ENCODE measurements around the gene OPRL1. TPM values are rescaled to one million over a fixed set of nuclear protein-coding genes. Genes with fewer than 3 reads are reported as not detected.

The OPRL1 gene
- total RNA-seq, 3 donors from 2014 or later = 0.26 to 0.76 (median 0.39) TPM

DNA sequence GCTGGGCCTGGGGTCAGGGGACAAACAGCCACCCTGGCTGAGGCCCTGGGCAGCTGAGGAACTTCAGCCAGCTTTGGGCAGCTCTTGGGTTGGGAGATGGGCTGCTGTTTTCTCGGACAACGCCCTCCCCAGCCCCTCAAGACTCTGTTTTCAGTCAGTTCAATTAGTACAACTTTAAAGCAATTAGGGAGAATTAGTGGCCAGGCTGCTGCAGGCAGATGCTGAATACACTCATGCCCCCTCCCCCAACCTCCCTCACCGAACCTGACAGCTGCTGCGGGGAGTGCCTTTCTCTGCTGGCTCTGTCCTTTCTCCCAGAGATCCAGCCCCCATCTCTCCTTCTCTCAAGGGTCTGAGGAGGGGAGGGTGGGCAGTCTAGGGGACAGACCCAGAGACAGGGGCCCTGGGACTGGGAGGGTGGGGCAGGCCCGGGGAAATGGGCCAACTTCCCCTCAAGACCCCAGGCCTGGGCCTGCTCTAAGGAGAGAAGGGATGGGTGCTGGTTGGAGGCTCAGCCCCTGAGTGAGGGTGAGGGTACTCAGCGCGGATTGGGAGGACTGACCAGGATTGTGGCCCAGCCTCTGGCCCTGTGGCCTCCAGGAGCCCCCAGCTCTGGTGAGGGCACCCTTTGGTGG is 66.5 kb downstream of the OPRL1 start:
- no peak for ATAC-seq
- TF ChIP-seq, protein P1, sequence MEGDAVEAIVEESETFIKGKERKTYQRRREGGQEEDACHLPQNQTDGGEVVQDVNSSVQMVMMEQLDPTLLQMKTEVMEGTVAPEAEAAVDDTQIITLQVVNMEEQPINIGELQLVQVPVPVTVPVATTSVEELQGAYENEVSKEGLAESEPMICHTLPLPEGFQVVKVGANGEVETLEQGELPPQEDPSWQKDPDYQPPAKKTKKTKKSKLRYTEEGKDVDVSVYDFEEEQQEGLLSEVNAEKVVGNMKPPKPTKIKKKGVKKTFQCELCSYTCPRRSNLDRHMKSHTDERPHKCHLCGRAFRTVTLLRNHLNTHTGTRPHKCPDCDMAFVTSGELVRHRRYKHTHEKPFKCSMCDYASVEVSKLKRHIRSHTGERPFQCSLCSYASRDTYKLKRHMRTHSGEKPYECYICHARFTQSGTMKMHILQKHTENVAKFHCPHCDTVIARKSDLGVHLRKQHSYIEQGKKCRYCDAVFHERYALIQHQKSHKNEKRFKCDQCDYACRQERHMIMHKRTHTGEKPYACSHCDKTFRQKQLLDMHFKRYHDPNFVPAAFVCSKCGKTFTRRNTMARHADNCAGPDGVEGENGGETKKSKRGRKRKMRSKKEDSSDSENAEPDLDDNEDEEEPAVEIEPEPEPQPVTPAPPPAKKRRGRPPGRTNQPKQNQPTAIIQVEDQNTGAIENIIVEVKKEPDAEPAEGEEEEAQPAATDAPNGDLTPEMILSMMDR (IDR thresholded peaks at IDR 0.05) = no peak
- no peaks in the 10 kb centered on the region for H3K36me3 ChIP-seq (ENCODE audit: low read depth)
- intact Hi-C loops (cut with DNase I, micrococcal nuclease) = no loop called here
- peaks cover 9% of the 10 kb centered on the region for H3K9me3 ChIP-seq
- no peak overlapping the region for H3K4me3 ChIP-seq
- H3K4me1 ChIP-seq (ENCODE audit: low read depth) = no peaks in the 10 kb centered on the region
- DNase-seq = no peak

DNA sequence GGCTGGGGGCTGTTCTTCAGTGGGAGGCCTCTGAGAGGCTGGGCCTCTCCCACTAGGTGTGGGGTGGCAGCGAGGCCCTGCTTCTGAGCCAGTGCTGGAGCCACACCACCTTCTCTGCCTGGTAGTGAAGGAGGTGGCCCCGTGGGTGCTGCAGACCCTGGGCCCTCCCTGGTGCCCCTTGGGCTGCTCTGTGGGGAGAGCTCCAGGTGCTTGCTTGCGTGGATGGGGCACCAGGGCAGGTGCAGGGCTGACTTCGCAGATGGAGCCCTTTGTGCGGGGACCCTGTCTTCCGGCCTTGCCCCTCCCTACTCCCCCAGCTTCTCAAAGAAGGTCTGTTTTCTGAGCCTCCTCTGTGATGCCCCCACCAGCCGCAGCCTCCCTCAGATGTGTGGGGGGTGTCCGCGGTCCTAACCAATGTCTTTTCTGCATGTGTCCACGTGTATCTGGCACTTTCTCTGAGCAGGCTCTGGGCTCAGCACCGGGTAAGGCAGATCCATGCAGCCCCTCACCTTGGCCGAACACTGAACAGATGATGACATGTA is 67.1 kb downstream of the OPRL1 start:
- no peaks in the 10 kb centered on the region for H3K4me1 ChIP-seq (ENCODE audit: low read depth)
- DNase-seq (no peak), ATAC-seq (no peak)
- TF ChIP-seq, protein P1 (IDR thresholded peaks at IDR 0.05) = no peak
- no peak overlapping the region for H3K4me3 ChIP-seq
- H3K9me3 ChIP-seq = peaks cover 9% of the 10 kb centered on the region
- intact Hi-C loops (cut with DNase I, micrococcal nuclease) = no loop called here
- H3K36me3 ChIP-seq (ENCODE audit: low read depth) = no peaks in the 10 kb centered on the region

DNA sequence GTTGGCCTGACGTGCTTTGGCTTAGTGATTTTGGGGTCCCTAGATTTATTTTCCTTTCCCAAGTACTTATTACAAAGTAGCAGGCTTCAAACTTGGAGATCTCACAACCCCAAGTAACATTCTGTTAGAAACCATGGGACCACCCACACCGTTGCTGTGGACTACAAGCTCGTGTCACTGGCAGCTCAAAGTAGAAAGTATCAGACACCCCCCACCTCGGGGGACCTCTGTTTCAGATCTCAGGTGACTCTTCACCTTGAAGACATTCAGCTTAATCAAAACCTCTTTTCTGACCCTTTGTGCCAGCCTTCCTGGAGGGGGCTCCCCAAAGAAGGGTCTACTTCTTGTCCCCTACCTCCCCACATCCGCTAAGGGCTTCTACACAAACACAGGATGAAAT is 68.7 kb downstream of the OPRL1 start:
- TF ChIP-seq, protein P1 (IDR thresholded peaks at IDR 0.05) = no peak
- DNase-seq = no peak

DNA sequence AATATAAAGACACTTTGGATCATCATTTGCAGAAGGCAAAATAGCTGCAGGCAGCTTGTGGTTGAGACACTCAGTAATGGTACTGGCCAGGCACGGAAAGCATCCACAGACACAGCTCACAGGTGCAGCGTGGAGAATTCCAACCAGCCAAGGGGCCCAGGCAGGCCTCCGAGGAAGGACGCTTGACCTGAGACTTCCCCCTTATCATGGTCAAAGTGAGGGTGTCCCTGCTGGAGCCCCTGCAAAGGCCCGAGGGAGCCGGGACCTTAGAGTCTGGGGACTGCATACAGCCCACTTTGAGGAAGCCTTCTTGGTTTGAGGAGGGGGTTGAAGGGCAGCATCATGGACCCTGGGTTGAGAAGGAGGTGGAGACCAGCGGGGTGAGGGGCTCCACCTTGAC is 69.3 kb downstream of the OPRL1 start:
- Histone ChIP-seq H3K4me1 (ENCODE audit: low read depth) (no peaks in the 10 kb centered on the region), H3K4me3 (no peak overlapping the region), H3K36me3 (ENCODE audit: low read depth) (no peaks in the 10 kb centered on the region), H3K9me3 (peaks cover 9% of the 10 kb centered on the region)
- TF ChIP-seq, protein P1 (IDR thresholded peaks at IDR 0.05) = no peak
- ATAC-seq (no peak), DNase-seq (no peak)
- intact Hi-C loops (cut with DNase I, micrococcal nuclease) = no loop called here

More for the DNA sequence above, 68.7 kb downstream of the OPRL1 start:
- H3K36me3 ChIP-seq (ENCODE audit: low read depth) = no peaks in the 10 kb centered on the region
- peaks cover 9% of the 10 kb centered on the region for H3K9me3 ChIP-seq
- no peaks in the 10 kb centered on the region for H3K4me1 ChIP-seq (ENCODE audit: low read depth)
- intact Hi-C loops (cut with DNase I, micrococcal nuclease) = no loop called here
- H3K4me3 ChIP-seq = no peak overlapping the region
- ATAC-seq = no peak

DNA sequence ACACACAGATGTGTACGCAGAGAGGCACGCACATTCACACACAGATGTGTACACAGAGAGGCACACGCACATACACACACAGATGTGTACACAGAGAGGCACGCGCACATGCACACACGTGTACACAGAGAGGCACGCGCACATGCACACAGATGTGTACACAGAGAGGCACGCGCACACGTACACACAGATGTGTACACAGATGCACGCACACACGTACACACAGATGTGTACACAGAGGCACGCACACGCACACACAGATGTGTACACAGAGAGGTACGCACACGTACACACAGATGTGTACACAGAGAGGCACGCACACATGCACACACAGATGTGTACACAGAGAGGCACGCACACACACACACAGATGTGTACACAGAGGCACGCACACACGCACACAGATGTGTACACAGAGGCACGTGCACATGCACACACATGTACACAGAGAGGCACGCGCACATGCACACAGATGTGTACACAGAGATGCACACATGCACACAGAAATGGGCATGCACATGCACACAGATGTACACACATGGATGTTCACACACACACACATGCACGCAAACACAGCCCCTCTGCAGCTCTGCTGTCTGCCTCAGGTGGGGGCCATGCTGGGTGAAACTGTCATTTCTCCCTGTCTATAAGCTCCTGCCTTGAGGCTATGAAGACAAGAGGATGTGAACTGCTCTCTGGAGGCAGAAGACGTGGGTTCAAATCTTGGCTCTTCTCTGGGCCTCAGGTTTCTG is 70.1 kb downstream of the OPRL1 start:
- TF ChIP-seq, protein P1 (IDR thresholded peaks at IDR 0.05) = no peak
- DNase-seq = no peak
- H3K9me3 ChIP-seq = peaks cover 7% of the 10 kb centered on the region
- no peak for ATAC-seq
- no peaks in the 10 kb centered on the region for H3K4me1 ChIP-seq (ENCODE audit: low read depth)
- H3K4me3 ChIP-seq = no peak overlapping the region
- intact Hi-C loops (cut with DNase I, micrococcal nuclease) = no loop called here
- no peaks in the 10 kb centered on the region for H3K36me3 ChIP-seq (ENCODE audit: low read depth)

Small RNAs within 50 kb of the gene (microRNA-seq; reads per million reads assigned to microRNA genes)
- not detected for gene MIR6813

Other genes with a start within 250 kb of the OPRL1 start
- gene ZBTB46, start 248.8 kb upstream of the OPRL1 start, total RNA-seq = 1 to 10 TPM; 3.1 to 5.7 (median 3.3) TPM
- gene ABHD16B, start 218.6 kb upstream of the OPRL1 start, total RNA-seq = not detected
- gene TPD52L2, start 214.8 kb upstream of the OPRL1 start, total RNA-seq = 10 to 100 TPM; 48.7 to 71.7 (median 55.7) TPM
- gene DNAJC5, start 185.0 kb upstream of the OPRL1 start, total RNA-seq = 10 to 100 TPM; 57.5 to 65.9 (median 65.4) TPM
- gene UCKL1, start 123.7 kb upstream of the OPRL1 start, total RNA-seq = 10 to 100 TPM; 37.4 to 57.8 (median 43.6) TPM
- 10 to 100 TPM in 1 of 3 donors, 1 to 10 TPM in 2; 1.8 to 14.7 (median 3.9) TPM for gene ZNF512B, start 110.2 kb upstream of the OPRL1 start, total RNA-seq
- 1 to 10 TPM; 3.8 to 7.9 (median 5.6) TPM for gene SAMD10, start 100.4 kb upstream of the OPRL1 start, total RNA-seq
- 10 to 100 TPM; 51.2 to 64.4 (median 59.1) TPM for gene PRPF6, start 99.0 kb upstream of the OPRL1 start, total RNA-seq
- gene C20orf204, start 43.9 kb upstream of the OPRL1 start, total RNA-seq = 1 to 10 TPM; 1.0 to 1.8 (median 1.7) TPM
- 10 to 100 TPM in 2 of 3 donors, 1 to 10 TPM in 1; 4.7 to 20.0 (median 12.6) TPM for gene SOX18, start 30.4 kb upstream of the OPRL1 start, total RNA-seq
- gene TCEA2, start 16.9 kb upstream of the OPRL1 start, total RNA-seq = 10 to 100 TPM in 1 of 3 donors, 1 to 10 TPM in 2; 4.1 to 46.1 (median 9.5) TPM
- gene RGS19, start 564 bp upstream of the OPRL1 start, total RNA-seq = 1 to 10 TPM; 4.7 to 6.9 (median 6.5) TPM
- gene LKAAEAR1, start 4.3 kb downstream of the OPRL1 start, total RNA-seq = not detected
- gene NPBWR2, start 27.5 kb downstream of the OPRL1 start, total RNA-seq = not detected
- under 1 TPM; 0.12 to 0.76 (median 0.14) TPM for gene MYT1, start 84.4 kb downstream of the OPRL1 start, total RNA-seq
- gene PCMTD2, start 175.7 kb downstream of the OPRL1 start, total RNA-seq = 10 to 100 TPM; 31.1 to 47.4 (median 34.9) TPM

All from mucosa of descending colon (tissue), 3 donors.